Iris pigment epithelial cell (primary cell): ENCODE data around the gene NACC2.

Source experiments
- DNase-seq: peaks from one replicate; pipeline ENCODE4 v3.0.0-alpha.2; 2011; ENCODE audit warnings: low read depth

NACC2 gene

GRCh38 chr9:136092741-136093140, 2.3 kb downstream of the NACC2 start:
- DNase-seq, result no peak

- DNase-seq, result no peak
Observed at GRCh38 chr9:136092353-136092650, 2.8 kb downstream of the NACC2 start.

- no peak for DNase-seq
Observed at GRCh38 chr9:136091582-136092352, 3.3 kb downstream of the NACC2 start.

DNA sequence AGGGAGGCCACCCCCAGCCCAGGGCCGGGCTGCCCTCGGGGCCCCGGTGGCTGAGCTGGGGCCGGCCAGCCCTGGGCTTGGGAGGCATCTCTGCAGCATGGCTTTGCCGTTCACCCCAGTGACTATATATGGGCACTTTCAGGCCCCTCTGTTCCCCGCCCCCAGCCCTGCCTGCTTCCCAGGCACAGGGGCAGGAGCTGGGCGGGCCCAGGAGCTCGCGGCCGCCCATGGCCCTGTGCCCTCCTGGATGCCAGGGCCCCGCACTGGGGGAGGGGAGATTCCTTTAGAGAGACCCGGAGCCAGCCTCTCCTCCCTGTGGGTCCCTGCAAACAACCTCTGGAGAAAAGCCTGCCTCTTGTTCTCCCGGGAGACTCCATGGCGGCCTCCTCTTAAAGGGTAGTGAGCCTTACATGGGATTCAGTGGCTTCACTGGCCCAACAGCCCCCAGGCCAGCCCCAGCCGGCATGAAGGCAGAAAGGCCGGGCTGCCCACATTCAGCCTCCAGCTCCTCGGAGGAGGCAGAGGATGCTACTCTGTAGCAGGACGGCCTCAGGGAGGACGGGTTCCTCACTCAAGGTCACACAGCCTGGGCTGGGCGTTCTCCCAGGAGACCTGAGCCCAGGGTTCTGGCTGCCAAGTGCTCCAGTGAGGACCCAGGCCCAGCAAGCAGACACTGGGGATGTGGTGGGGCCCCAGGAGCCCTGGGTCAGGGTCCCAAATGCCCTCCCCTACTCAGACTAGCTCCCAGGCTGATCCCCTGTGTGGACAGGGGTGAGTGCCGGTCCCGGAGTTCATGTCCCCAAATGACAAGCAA, 4.1 kb downstream of the NACC2 start:
- no peak for DNase-seq

GRCh38 chr9:136090056-136090735, 4.9 kb downstream of the NACC2 start:
- DNase-seq, result no peak

DNA sequence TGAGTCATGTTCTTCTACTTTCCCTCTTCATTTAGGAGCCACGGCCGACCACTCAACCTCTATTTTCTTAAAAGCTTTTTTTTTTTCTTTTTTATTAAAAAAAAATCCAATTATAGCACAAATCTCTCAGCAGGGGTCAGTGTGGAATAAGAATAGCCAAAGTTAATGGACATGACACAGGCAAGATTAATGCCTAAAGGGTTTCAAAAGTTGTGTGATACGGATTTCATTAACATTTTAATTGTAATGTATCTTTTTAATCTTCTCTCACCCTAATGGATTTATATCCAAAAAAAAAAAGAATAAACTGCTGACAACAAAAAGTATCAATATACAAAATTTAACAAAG, 5.4 kb downstream of the NACC2 start:
- DNase-seq, result peak; percentile 32

DNA sequence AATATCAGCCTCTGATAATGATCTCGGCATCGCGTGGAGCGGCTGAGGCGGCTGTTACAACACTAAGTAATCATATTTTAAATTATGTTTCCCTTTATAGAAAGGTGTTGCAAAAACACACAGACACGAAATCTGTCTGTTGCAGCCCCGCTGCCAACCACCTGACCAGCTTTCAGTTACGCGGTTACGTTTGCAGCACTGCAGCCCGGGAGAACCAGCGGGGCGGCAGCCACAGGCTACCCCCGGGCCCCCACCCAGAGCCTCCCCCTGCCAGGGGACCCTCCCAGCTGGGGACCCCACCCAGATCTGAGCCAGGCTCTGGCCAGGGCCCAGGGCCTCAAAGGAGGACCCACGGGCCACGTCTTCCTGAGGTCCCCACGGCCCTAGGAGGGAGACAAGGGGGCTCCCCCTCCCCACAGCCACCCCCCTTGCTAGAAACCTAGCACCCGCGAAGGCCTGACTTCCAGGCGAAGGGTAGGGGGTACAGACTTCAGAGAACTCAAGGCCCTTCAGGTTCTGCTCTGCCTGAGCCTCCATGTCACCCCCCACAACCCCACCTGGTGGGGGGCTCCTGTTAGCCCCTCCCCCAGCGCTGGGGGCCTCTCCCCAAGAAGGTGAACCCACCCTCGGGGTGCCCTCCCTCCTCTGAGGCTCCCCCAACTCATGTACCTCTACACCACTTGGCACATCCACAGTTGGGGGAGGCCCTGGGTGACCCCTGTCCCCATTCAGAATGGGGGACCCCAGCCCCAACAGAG, 6.0 kb downstream of the NACC2 start:
- DNase-seq, result no peak

DNA sequence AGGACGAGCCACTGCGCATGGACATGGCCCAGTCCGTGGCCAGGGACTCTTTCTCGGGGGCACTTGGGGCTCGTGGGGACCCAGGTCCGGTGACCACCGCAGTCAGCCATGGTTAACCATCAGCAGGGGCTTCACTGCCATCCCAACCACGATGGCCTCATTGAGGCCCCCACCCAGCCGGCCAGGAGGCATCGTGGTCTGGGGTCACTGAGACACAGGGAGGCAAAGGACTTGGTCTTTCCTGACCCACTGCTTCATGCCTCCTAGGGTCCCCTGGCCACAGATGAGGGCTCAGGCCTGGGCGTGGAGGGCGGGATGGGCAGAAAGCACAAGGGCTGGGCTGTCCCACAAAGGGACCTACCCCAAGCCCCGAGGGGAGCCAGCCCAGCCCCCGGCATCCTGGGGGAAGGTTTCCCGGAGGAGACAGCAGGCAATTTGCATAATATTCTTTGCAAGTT, 6.6 kb downstream of the NACC2 start:
- no peak for DNase-seq

DNA sequence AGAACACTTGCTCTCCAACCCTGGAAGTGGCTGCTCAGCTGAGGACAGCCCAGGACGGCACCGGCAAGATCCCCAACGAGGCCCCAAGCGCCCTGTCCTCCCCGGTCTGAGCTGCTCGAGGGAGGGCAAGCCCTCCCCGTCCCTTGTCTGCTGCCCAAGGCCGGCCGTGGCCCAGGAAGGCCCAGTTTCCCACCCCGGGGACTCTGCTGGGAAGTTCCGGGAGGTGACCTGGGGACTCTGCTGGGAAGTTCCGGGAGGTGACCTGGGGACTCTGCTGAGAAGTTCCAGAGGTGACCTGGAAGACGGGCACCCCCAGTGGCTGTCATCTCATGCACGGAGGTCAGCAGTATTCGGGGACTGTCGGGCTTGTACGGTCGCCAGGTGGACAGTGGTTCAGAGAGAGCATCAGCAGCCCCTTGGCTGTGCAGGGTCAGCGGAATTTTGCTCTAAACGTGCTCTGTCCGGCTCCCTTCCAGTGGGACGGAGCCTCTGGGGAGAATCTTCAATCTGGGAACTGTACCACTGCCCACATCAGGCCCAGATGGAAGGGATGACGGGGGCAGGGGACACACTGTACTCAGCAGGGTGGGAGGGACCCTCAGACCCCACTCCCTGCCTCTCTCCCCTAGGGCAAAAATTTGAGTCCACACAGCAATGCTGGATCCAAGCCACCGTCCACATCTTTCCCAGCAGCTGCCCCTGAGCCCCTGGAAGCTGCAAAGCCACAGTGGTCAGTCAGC, 7.2 kb downstream of the NACC2 start:
- DNase-seq, result no peak

GRCh38 chr9:136086951-136087740, 7.9 kb downstream of the NACC2 start:
- DNase-seq, result no peak

DNA sequence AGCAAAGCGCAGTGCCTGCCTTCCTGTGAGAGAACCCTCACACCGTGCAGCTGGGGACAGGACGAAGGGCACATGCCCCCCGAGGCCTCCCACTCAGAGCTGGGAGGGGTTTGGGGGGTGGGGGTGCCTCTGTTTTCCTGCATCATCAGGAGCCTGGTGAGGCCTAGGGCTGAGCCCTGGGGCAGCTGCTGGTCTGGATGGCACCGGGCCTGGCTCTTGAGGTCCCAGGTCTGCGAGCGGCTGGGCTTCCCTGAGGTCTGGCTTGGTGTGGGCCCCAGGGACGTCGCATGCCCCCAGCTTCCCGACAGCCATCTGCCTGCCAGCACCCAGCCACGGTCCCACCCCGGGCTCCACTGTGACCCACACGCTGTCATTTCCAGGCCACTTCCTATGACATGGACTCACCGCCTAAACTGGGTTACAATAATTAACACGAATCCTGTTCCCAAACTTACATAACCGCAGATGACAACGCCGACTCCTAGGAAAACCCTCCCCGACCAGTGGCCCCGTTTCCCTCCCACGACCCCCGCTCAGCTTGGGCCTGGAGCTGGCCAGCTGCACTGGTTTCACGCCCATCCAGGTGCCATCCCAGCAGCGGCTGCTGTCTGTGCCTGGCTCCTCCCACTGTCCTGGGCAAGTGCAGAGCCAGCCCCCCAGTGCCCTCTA, 8.7 kb downstream of the NACC2 start:
- no peak for DNase-seq

GRCh38 chr9:136085815-136086212, 9.3 kb downstream of the NACC2 start:
- DNase-seq, result no peak

- DNase-seq, result no peak
Observed at GRCh38 chr9:136084063-136084944, 10.8 kb downstream of the NACC2 start.

GRCh38 chr9:136083558-136084062, 11.5 kb downstream of the NACC2 start:
- no peak for DNase-seq

DNA sequence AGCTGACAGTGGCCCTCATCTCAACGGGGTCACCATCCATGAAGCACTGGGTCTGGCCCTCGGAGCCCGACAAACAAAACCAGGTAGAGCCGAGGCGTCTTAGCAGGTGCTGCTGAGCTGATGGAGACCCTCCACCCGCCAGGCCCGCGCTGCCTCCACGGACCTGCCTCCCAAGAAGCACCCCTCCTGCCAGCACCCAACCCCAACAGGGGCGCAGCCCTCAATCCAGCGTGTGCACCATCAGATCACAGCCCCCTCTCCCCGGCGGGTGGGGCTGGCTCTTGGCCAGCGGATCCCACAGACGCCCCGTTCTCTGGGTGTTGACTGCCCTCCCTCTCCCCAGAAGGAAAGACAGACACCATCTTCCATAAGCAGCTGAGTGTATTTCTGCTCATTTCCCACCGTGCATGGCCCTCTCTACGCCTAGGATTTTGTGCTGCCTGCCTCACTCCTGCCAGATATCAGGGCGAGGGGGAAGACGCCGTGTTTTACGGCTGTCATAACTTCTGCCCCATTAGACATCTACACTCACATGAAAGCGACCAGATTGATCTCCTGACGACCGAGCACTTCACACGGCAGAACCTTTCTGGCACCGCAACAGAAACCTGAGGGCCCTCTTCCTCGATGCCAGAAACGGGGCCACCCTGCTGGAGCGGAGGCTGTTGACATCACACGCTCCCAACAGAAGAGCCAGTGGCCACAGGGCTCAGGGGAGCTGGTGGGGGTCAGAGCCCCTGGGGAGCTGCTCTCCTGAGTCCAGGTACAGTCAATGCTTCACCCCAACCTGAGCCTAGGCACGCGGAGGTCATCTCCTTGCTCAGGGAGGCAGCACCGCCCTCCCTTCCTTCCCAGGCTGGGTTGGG, 12.4 kb downstream of the NACC2 start:
- no peak for DNase-seq

DNA sequence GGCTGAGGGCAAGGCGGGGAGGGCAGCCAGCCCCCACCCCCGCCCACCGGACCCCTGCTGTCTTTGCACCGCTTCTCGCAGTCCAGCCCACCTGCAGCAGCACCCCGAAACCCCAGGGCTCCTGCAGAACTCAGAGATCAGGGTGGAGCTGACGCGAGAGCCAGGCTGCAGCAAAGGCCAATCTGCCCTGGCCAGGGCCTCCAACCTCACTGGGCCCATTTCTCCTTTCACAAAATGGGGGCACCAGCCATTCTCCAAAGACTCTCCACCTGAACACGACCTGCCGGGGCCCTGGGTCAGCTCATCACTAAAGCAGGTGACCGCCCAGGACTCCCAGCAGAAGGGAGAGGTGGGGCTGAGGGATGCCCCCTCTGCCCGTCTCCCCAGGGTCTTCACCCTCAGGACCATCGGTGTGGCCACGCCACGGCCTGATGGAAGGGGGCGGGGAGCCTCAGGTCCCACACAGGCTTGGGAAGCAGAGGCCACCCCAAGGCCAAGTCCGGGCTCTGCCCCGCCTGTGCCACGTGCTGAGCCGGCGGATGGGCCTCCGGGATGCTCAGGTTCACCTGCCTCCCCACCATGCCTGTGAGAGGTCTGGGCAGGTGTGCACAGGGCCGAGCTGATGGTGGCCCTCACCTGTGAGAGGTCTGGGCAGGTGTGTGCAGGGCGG, 13.1 kb downstream of the NACC2 start:
- no peak for DNase-seq

DNA sequence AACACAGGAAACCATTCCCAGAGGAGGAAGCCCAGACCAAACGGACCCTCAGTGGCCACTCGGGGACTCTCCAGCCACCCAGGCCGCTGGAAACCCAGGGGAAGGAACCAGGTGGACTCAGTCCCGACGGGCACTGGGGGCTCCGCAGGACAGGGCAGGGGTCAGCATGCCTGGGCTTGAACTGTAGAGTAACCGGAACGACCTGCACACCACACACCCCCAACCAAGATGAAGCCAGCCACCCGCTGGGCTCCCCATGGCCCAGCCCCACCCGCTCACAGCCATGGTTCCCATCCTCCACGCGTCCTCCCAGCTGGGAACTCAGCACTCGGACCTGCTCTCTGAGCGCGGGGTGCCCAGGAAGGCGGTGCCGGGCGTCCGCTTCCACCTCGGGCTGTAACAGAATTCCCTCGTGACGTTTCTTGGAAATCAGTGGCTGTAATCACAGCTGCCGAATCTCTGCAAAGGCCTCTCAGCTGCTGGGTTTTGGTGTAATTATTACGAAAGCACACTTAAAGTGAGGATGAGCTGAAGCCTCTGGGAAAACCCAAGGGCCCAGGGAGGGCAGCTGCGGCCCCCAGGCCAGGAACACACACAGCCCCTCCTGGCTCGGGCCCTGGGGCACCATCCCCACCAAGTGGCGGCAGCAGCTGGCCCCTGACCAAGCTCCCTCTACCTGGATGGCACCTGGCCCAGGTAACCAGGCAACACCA, 13.8 kb downstream of the NACC2 start:
- DNase-seq, result no peak
